Activated T-cell treated with anti-CD3 and anti-CD28 coated beads for 1 hour (primary cell): Measurements from ENCODE around the gene FAM114A1.
"Not testable (repeated sequence)": the region's sequence is repeated elsewhere in the genome, so short reads cannot be mapped to it uniquely, and the experiment has no call there.

ENCODE experiments used
- DNase-seq: peaks from one replicate; pipeline ENCODE4 v3.0.0-alpha.2; 2020; ENCODE audit warnings: low read depth

Gene FAM114A1

GRCh38 chr4:38904090-38904666 lies 36.6 kb downstream of the FAM114A1 start:
- no peak for DNase-seq

DNA sequence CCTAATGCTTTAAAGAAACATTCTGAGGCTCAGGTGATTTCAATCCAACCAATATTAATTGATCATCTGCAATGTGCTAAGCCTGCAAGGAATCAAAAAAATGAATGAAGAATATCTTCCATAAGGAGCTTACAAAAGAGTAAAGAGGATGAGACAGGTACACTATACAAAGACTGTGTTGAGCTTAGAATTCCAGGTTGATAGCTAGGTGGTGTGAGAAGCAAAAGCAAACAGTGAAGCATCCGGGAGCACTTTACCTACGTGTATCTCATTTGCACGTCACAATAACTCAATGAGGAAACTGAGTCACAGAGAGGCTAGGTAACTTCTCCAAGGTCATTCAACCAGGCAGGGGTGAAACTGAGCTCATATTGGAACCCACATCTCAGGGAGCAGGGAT lies 37.1 kb downstream of the FAM114A1 start:
- DNase-seq, result no peak

GRCh38 chr4:38905652-38906385 lies 38.2 kb downstream of the FAM114A1 start:
- no peak for DNase-seq

DNA sequence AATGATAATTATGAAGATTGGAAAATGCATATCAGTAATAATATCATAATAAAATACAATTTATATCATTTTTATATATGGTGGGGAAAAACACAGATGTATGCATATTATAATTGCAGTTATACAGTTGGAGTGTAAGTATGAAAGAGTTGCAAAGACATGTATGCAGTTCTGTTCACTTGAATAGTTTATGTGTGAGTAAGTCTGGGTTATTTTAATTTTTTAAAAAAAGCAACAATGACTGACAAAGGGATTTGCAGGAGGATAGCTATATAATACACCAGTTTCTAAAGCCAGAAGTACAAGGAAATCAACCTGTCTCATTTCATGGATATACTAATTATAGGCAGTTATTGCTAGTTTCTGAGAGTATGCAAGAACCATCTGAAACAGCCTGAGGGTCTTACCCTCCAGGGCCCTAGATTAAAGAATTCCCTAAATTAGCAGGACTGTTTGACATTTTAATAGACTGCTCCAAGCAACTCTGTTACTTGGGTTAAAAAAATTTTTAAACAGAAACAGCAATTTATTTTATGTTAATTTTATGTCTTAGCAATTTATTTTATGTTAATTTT lies 40.2 kb downstream of the FAM114A1 start:
- DNase-seq, result no peak

- DNase-seq, result no peak
Measured at GRCh38 chr4:38909015-38909414, 41.4 kb downstream of the FAM114A1 start.

DNA sequence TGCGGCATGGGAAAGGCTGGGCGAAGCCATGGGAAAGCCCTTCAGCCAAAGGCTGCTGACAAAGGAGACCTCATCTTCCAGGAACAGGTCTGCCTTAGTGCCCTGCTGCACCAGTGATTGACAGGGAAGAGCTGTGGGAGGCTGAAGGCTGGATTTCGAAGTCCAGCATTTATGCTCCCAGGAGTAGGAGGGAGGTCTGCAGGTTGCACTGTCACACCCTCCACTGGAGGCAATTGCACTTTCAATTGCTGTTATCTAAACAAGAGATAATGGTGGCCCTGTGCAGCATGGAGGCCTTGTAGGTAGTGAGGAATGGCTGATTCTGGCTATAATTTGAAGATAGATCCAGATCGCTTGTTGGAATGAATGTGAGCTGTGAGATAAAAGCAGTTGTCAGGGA lies 43.7 kb downstream of the FAM114A1 start:
- DNase-seq, result no peak

DNA sequence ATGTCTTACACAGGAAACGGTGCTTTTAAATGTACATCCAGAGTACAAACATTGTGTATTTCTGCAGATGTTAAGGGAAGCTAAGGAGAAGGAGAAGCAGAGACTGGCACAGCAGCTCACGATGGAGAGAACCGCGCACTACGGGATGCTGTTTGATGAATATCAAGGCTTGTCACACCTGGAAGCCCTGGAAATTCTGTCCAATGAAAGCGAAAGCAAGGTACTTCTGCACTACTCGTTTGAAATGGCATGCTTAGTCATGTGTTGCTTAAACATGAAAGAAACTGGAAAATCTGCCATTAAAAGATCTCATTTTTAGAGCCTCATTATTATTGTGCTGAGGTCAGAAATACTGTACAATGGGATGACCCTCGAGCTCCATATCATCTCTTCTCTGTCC lies 47.2 kb downstream of the FAM114A1 start:
- no peak for DNase-seq

GRCh38 chr4:38916267-38916666 lies 48.7 kb downstream of the FAM114A1 start:
- DNase-seq, result not testable (repeated sequence)

DNA sequence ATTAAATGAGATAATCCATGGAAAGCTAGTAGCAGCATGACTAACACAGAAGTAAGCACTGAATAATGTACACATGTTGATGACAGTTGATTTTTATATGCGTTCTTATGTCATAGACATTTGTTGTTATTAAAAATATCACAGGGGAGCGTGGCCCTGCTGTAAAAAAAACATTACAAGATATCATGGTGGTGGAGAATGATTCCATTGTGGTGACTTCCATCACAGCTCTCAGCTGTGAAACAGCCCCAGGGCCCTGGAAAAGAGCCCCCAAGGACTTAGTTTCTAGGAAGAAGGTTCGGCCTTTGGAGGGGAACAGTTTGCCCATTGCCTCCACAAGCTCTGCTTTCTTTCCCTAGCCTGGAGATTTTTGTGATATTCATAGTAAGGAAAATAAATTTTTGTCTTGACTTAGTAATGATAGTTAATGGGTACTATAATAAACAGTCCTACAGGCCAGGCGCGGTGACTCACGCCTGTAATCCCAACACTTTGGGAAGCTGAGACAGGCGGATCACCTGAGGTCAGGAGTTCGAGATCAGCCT lies 49.9 kb downstream of the FAM114A1 start:
- DNase-seq, result no peak

- DNase-seq, result no peak
Measured at GRCh38 chr4:38919494-38919893, 51.9 kb downstream of the FAM114A1 start.

GRCh38 chr4:38920186-38920585 lies 52.6 kb downstream of the FAM114A1 start:
- DNase-seq, result no peak

DNA sequence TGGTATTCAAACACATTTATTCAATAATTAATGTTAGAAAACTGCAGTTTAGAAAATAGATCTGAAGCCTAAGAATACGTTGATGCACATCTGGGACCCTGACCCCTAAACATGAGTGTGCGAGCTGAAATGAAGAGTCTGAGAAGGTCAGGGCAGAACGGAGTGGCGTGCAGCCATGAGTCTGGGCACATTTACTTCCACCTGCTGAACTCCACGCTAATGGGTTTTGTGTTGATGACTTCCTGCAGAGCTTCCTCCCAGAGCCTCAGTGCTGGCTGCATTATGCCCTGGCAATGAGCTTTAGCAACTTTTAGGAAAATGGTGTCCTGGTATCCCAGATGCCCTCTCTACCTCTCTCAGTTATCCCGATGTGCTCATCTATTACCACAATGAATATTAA lies 53.1 kb downstream of the FAM114A1 start:
- no peak for DNase-seq

- DNase-seq, result no peak
Measured at GRCh38 chr4:38921151-38921550, 53.5 kb downstream of the FAM114A1 start.

GRCh38 chr4:38923746-38924145 lies 56.1 kb downstream of the FAM114A1 start:
- no peak for DNase-seq

- DNase-seq, result no peak
Measured at GRCh38 chr4:38924353-38924752, 56.7 kb downstream of the FAM114A1 start.

DNA sequence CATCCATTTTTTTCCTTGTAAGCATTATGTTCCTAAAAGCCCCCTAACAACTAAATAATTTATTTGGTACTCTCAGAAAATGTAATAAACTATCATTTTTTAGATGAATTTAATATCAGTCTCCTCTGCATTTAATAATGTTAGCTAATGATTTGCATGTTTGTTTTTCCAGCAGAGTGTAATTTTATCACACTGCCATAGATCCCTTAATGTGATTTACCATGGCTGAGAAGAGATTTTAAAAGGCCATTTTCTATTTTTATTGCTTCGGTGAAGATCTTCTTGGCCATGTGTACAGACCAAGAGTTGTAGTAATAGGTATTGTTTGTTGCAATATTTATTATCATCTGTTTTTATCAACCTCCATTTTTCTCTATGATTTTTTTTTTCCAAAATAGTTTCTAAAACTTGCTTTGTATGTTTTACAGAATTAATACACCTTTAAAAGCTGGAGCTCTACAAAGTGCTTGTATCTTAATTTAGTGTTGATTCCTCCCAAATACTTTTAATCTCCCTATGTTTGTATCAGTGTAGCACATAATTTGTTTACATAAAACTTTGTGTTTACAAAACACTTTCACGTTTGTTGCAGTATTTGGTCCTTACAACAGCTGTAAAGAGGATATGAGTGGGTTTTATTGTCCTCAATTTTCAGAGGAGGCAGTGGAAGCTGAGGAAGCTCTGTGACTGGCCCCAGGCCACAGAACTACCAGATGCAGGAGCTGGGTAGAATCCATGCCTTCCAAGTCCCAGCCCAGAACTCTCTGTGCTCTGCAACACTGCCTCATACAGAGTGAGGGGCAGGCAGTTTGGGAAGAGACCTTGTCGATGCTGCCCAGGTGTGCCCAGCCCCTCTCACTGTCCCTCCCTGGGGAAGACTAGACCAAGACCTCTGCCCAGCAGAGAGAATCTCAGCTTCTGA lies 58.1 kb downstream of the FAM114A1 start:
- DNase-seq, result no peak

DNA sequence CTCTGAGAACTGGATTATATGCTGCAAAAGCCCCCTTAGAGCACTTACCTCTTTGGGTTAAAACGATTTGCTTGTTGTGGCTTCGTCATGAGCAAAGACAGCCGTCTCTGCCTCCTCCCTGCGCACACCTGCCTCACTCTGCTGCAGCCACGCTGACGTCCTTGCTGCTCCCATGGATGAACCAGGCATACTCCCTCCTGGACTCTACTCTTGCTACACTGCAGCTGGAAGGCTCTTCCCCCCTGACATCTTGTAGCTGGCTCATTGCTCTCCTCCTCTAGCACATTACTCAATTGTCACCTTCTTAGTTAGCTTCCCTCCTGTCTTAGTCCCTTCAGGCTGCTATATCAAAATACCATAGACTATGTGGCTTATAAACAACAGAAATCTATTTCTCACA lies 59.3 kb downstream of the FAM114A1 start:
- DNase-seq, result no peak

GRCh38 chr4:38928568-38928967 lies 61.0 kb downstream of the FAM114A1 start:
- no peak for DNase-seq

- DNase-seq, result no peak
Measured at GRCh38 chr4:38928974-38929373, 61.4 kb downstream of the FAM114A1 start.

DNA sequence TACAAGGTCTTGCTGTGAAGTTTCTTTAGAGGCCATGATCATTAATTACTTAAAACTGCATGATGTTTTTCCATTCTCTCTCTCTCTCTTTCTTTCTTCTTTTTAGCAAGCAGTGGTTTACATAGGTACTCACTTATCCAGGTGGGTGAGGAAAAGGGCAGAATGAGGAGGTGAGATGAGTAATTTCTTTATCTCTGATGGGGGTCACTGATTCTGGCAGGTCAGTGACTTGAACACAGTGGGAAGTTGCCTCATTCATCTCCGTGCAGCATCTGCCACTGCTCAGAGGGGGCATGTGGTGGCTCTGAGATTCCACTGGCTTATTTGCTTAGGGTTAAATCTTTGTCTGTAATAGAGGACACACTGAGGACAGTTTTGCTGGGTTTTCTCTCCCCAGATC lies 62.6 kb downstream of the FAM114A1 start:
- no peak for DNase-seq

DNA sequence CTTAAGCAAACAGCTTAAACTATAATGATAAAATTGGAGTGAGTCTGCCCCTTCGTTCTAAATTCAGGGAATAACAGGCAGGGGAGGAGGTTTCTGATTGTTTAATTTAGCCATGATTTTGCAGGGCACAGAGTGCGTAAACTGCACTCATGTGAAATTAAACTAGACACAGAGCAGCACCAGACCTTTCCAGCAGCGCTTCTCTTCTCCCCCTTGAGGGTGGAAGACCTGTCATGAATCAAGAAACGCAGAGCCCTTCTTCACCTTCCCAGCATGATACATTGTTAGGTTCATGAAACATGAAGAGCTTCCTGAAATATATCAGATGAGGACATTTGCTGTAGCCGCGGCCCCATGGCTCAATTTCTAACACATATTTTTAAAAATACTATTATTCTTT lies 63.1 kb downstream of the FAM114A1 start:
- no peak for DNase-seq

GRCh38 chr4:38931125-38931524 lies 63.5 kb downstream of the FAM114A1 start:
- no peak for DNase-seq
